GM23338 (cell line): ENCODE results near the gene ALDH8A1. TPM values are rescaled to one million over a fixed set of nuclear protein-coding genes. Genes with fewer than 3 reads are reported as not detected.

ENCODE experiments used
- ATAC-seq: fragments of 200-7000 bp; cut with Tn5 transposase; 3 replicates; pipeline ENCODE4 v1.9.1; 2020
- DNase-seq: peaks from one replicate; pipeline ENCODE4 v3.0.0-alpha.2; 2015; ENCODE audit warnings: low spot score
- H2AFZ ChIP-seq: fragments of 200-600 bp; sonication (generic); 2 replicates; pipeline ENCODE4 v1.8.0; 2016; ENCODE audit warnings: antibody characterized with exemption, mild to moderate bottlenecking, moderate library complexity
- H3F3A ChIP-seq: fragments of 200-600 bp; sonication (generic); replicated peaks from 2 replicates; pipeline ENCODE4 v1.8.0; 2017; ENCODE audit warnings: antibody characterized with exemption, mixed run types, low read depth
- H3K27ac ChIP-seq: fragments of 200-600 bp; sonication (generic); 2 replicates; pipeline ENCODE4 v1.6.1; 2016; ENCODE audit warnings: low read depth
- H3K27me3 ChIP-seq: fragments of 200-600 bp; sonication (generic); 2 replicates; pipeline ENCODE4 v1.8.0; 2016; ENCODE audit warnings: mild to moderate bottlenecking, mixed run types, moderate library complexity; ENCODE audit not compliant: insufficient read depth
- H3K36me3 ChIP-seq: fragments of 200-600 bp; sonication (generic); 2 replicates; pipeline ENCODE4 v1.8.0; 2016; ENCODE audit warnings: mild to moderate bottlenecking; ENCODE audit not compliant: insufficient read depth
- H3K4me1 ChIP-seq: fragments of 200-600 bp; sonication (generic); 2 replicates; pipeline ENCODE4 v1.8.0; 2016; ENCODE audit warnings: mild to moderate bottlenecking, moderate library complexity; ENCODE audit not compliant: insufficient read depth
- H3K4me2 ChIP-seq: fragments of 200-600 bp; sonication (generic); 2 replicates; pipeline ENCODE4 v1.7.1; 2017; ENCODE audit warnings: mixed run types
- H3K4me3 ChIP-seq: fragments of 200-600 bp; sonication (generic); 2 replicates; pipeline ENCODE4 v1.6.1; 2016; ENCODE audit warnings: mixed run types
- H3K79me2 ChIP-seq: fragments of 200-600 bp; sonication (generic); replicated peaks from 2 replicates; pipeline ENCODE4 v1.8.0; 2017; ENCODE audit warnings: mild to moderate bottlenecking; ENCODE audit not compliant: insufficient read depth
- H3K9me2 ChIP-seq: fragments of 200-600 bp; sonication (generic); 2 replicates; pipeline ENCODE4 v1.8.0; 2017; ENCODE audit not compliant: insufficient read depth
- H4K20me1 ChIP-seq: fragments of 200-600 bp; sonication (generic); replicated peaks from 2 replicates; pipeline ENCODE4 v1.8.0; 2017; ENCODE audit warnings: mild to moderate bottlenecking; ENCODE audit not compliant: insufficient read depth
- H3K27ac Mint-ChIP-seq: 2 replicates; pipeline ENCODE4 v1.8.0; 2020; ENCODE audit warnings: inconsistent platforms, mild to moderate bottlenecking, moderate library complexity, mixed read lengths
- H3K27me3 Mint-ChIP-seq: 3 replicates; pipeline ENCODE4 v1.8.0; 2022; ENCODE audit warnings: low read depth, mild to moderate bottlenecking, moderate library complexity, mixed read lengths, inconsistent platforms; ENCODE audit not compliant: insufficient read depth, poor library complexity
- H3K36me3 Mint-ChIP-seq: 3 replicates; pipeline ENCODE4 v1.8.0; 2021; ENCODE audit warnings: low read depth, mild to moderate bottlenecking, inconsistent platforms, moderate library complexity, mixed read lengths
- H3K4me1 Mint-ChIP-seq: 3 replicates; pipeline ENCODE4 v1.8.0; 2020; ENCODE audit warnings: mild to moderate bottlenecking, inconsistent platforms, mixed read lengths
- H3K4me3 Mint-ChIP-seq: 3 replicates; pipeline ENCODE4 v1.8.0; 2021; ENCODE audit warnings: moderate library complexity, mild to moderate bottlenecking, inconsistent platforms, mixed read lengths
- H3K9me3 Mint-ChIP-seq: 3 replicates; pipeline ENCODE4 v1.8.0; 2020; ENCODE audit warnings: moderate library complexity, mild to moderate bottlenecking, inconsistent platforms, mixed read lengths
- EZH2 ChIP-seq: fragments of 200-600 bp; sonication (generic); IDR thresholded peaks from one replicate; pipeline ENCODE4 v1.8.0; 2017; ENCODE audit warnings: antibody characterized with exemption, mild to moderate bottlenecking, low read depth; ENCODE audit not compliant: unreplicated experiment
- POLR2AphosphoS5 ChIP-seq: IDR thresholded peaks from 2 replicates; pipeline ENCODE4 v1.6.1; 2016; ENCODE audit warnings: antibody characterized with exemption, low read depth
- STAT1 ChIP-seq: IDR thresholded peaks from one replicate; pipeline ENCODE4 v1.6.1; 2016; ENCODE audit warnings: antibody characterized with exemption; ENCODE audit not compliant: unreplicated experiment
- ZNF331 ChIP-seq: fragments of 250-450 bp; sonication (Bioruptor Pico); IDR thresholded peaks from 2 replicates; pipeline ENCODE4 v1.5.0; 2020; ENCODE audit warnings: low read depth, mild to moderate bottlenecking, moderate library complexity
- polyA plus RNA-seq: library from polyadenylated mRNA; unstranded; fragments of >200 nt; fragmentation: Nextera tagmentation; extraction: Ambion mirVana; gene quantifications from 2 replicates; pipeline ENCODE4 v1.2.1, GENCODE V29; 2016
- total RNA-seq: library from RNA; depleted of rRNA; stranded (reverse); fragments of >200 nt; shearing (Covaris generic); gene quantifications from 2 replicates; pipeline ENCODE4 v1.2.3, GENCODE V29; 2014
- TF ChIP-seq, protein P1 (sequence below): fragments of 250-450 bp; sonication (Bioruptor Pico); IDR thresholded peaks from 2 replicates; pipeline ENCODE4 v1.5.0; 2020; ENCODE audit warnings: mild to moderate bottlenecking, moderate library complexity
- TF ChIP-seq, protein P2 (sequence below): IDR thresholded peaks from 2 replicates; pipeline ENCODE4 v1.6.1; 2016; ENCODE audit warnings: antibody characterized with exemption
- TF ChIP-seq, protein P3 (sequence below), 2 experiments: fragments of 200-600 bp in 1 of 2; sonication (generic) in 1 of 2; conservative IDR thresholded peaks; 2 replicates each; pipeline versions ENCODE4 v1.5.1 to v1.6.1; 2016 to 2017; ENCODE audit warnings: antibody characterized with exemption in 2 of 2, low read depth in 2 of 2, mild to moderate bottlenecking in 2 of 2, moderate library complexity in 1 of 2

Gene ALDH8A1
- total and polyA plus RNA-seq, 2 experiments from 2014 or later = not detected

DNA sequence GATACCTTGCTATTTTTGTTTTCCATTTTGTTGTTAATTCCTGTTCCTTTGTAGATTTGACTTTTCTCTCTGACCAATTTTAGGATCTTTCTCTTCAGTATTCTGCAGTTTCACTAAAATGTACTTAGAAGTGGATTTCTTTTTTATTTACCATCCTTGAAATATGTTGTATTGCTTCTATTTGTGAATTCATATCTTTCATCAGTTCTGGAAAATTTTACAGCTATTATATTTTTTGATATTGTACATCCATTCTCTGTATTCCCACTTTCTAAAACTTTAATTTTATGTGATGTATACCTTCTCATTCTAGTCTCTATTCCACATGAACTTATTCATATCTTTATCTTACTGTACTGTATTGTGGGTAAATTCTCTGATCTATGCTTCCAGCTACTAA is 9.7 kb upstream of the ALDH8A1 start (continued):
- TF ChIP-seq, protein P1, sequence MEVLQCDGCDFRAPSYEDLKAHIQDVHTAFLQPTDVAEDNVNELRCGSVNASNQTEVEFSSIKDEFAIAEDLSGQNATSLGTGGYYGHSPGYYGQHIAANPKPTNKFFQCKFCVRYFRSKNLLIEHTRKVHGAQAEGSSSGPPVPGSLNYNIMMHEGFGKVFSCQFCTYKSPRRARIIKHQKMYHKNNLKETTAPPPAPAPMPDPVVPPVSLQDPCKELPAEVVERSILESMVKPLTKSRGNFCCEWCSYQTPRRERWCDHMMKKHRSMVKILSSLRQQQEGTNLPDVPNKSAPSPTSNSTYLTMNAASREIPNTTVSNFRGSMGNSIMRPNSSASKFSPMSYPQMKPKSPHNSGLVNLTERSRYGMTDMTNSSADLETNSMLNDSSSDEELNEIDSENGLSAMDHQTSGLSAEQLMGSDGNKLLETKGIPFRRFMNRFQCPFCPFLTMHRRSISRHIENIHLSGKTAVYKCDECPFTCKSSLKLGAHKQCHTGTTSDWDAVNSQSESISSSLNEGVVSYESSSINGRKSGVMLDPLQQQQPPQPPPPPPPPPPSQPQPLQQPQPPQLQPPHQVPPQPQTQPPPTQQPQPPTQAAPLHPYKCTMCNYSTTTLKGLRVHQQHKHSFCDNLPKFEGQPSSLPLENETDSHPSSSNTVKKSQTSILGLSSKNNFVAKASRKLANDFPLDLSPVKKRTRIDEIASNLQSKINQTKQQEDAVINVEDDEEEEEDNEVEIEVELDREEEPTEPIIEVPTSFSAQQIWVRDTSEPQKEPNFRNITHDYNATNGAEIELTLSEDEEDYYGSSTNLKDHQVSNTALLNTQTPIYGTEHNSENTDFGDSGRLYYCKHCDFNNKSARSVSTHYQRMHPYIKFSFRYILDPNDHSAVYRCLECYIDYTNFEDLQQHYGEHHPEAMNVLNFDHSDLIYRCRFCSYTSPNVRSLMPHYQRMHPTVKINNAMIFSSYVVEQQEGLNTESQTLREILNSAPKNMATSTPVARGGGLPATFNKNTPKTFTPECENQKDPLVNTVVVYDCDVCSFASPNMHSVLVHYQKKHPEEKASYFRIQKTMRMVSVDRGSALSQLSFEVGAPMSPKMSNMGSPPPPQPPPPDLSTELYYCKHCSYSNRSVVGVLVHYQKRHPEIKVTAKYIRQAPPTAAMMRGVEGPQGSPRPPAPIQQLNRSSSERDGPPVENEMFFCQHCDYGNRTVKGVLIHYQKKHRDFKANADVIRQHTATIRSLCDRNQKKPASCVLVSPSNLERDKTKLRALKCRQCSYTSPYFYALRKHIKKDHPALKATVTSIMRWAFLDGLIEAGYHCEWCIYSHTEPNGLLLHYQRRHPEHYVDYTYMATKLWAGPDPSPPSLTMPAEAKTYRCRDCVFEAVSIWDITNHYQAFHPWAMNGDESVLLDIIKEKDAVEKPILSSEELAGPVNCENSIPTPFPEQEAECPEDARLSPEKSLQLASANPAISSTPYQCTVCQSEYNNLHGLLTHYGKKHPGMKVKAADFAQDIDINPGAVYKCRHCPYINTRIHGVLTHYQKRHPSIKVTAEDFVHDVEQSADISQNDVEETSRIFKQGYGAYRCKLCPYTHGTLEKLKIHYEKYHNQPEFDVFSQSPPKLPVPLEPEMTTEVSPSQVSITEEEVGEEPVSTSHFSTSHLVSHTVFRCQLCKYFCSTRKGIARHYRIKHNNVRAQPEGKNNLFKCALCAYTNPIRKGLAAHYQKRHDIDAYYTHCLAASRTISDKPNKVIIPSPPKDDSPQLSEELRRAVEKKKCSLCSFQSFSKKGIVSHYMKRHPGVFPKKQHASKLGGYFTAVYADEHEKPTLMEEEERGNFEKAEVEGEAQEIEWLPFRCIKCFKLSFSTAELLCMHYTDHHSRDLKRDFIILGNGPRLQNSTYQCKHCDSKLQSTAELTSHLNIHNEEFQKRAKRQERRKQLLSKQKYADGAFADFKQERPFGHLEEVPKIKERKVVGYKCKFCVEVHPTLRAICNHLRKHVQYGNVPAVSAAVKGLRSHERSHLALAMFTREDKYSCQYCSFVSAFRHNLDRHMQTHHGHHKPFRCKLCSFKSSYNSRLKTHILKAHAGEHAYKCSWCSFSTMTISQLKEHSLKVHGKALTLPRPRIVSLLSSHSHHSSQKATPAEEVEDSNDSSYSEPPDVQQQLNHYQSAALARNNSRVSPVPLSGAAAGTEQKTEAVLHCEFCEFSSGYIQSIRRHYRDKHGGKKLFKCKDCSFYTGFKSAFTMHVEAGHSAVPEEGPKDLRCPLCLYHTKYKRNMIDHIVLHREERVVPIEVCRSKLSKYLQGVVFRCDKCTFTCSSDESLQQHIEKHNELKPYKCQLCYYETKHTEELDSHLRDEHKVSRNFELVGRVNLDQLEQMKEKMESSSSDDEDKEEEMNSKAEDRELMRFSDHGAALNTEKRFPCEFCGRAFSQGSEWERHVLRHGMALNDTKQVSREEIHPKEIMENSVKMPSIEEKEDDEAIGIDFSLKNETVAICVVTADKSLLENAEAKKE = no peak
- TF ChIP-seq, protein P2, sequence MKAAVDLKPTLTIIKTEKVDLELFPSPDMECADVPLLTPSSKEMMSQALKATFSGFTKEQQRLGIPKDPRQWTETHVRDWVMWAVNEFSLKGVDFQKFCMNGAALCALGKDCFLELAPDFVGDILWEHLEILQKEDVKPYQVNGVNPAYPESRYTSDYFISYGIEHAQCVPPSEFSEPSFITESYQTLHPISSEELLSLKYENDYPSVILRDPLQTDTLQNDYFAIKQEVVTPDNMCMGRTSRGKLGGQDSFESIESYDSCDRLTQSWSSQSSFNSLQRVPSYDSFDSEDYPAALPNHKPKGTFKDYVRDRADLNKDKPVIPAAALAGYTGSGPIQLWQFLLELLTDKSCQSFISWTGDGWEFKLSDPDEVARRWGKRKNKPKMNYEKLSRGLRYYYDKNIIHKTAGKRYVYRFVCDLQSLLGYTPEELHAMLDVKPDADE = no peak
- TF ChIP-seq EZH2 (no peak), POLR2AphosphoS5 (no peak)

DNA sequence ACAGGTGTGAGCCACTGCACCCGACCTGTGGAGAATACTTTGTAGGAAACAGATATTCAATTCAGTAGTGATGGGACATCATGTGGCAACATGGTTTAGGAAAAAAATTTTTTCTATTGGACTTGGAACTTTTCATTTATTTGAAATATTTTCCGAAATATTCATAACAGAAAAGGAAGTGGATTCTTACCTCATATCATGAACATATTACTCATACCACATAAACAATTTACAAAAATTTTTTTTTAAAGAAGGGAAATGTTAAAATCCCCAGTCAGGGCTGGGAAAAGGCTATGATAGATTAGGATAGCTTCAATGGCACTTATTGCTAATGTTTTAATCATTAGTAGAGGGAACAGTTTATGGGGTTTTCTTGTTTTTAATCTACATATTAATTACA is 6.8 kb upstream of the ALDH8A1 start:
- Histone ChIP-seq H3K27ac (no peak overlapping the region), H3K4me1 (no peaks in the 10 kb centered on the region), H4K20me1 (no peaks in the 10 kb centered on the region; the same call in 1 of the 2 replicates), H3K27me3 (no peaks in the 10 kb centered on the region), H3F3A (no peaks in the 10 kb centered on the region), H3K36me3 (no peaks in the 10 kb centered on the region), H3K9me2 (peaks cover 7% of the 10 kb centered on the region), H3K4me2 (no peak overlapping the region), H3K4me3 (no peak overlapping the region), H2AFZ (no peak overlapping the region), H3K79me2 (no peaks in the 10 kb centered on the region)
- ATAC-seq (no peak), DNase-seq (no peak)
- Mint-ChIP-seq H3K4me1 (no peaks in the 10 kb centered on the region; the same call in 2 of the 3 replicates), H3K27me3 (peaks cover 11% of the 10 kb centered on the region), H3K36me3 (peaks cover 13% of the 10 kb centered on the region; the same call in 2 of the 3 replicates), H3K4me3 (no peak overlapping the region), H3K9me3 (no peaks in the 10 kb centered on the region), H3K27ac (no peak overlapping the region)
- TF ChIP-seq, protein P3, sequence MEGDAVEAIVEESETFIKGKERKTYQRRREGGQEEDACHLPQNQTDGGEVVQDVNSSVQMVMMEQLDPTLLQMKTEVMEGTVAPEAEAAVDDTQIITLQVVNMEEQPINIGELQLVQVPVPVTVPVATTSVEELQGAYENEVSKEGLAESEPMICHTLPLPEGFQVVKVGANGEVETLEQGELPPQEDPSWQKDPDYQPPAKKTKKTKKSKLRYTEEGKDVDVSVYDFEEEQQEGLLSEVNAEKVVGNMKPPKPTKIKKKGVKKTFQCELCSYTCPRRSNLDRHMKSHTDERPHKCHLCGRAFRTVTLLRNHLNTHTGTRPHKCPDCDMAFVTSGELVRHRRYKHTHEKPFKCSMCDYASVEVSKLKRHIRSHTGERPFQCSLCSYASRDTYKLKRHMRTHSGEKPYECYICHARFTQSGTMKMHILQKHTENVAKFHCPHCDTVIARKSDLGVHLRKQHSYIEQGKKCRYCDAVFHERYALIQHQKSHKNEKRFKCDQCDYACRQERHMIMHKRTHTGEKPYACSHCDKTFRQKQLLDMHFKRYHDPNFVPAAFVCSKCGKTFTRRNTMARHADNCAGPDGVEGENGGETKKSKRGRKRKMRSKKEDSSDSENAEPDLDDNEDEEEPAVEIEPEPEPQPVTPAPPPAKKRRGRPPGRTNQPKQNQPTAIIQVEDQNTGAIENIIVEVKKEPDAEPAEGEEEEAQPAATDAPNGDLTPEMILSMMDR (conservative IDR thresholded peaks at IDR 0.05; ENCODE audit: low read depth in 2 of 2) = no peak
- TF ChIP-seq ZNF331 (no peak), EZH2 (no peak), STAT1 (no peak)
- TF ChIP-seq, protein P1 = no peak
